Limb (tissue), 2 donors: ENCODE results near the gene TGFA.

Experiments used
- DNase-seq, 2 donors: peaks; one replicate each; pipeline ENCODE4 v3.0.0-alpha.2; 2016; ENCODE audit errors: extremely low spot score in 2 of 2

Gene TGFA

GRCh38 chr2:70552501-70553333 is 909 bp downstream of the TGFA start:
- DNase-seq: peak in 1 of 2 donors; percentile 35

GRCh38 chr2:70551167-70551566 is 2.5 kb downstream of the TGFA start:
- no peak for DNase-seq

- no peak for DNase-seq
Measured at GRCh38 chr2:70549962-70550361, 3.7 kb downstream of the TGFA start.

GRCh38 chr2:70549064-70549710 is 4.4 kb downstream of the TGFA start:
- no peak for DNase-seq

GRCh38 chr2:70548233-70548632 is 5.4 kb downstream of the TGFA start:
- DNase-seq: no peak

GRCh38 chr2:70546885-70547284 is 6.7 kb downstream of the TGFA start:
- DNase-seq: no peak

GRCh38 chr2:70546376-70546775 is 7.2 kb downstream of the TGFA start:
- DNase-seq: no peak

GRCh38 chr2:70541481-70542020 is 12.1 kb downstream of the TGFA start:
- DNase-seq: no peak

GRCh38 chr2:70537840-70538239 is 15.8 kb downstream of the TGFA start:
- no peak for DNase-seq

GRCh38 chr2:70536517-70537055 is 17.0 kb downstream of the TGFA start:
- DNase-seq: no peak

- DNase-seq: no peak
Measured at GRCh38 chr2:70535573-70535972, 18.1 kb downstream of the TGFA start.

GRCh38 chr2:70534183-70534836 is 19.3 kb downstream of the TGFA start:
- DNase-seq: no peak

GRCh38 chr2:70532244-70532935 is 21.2 kb downstream of the TGFA start:
- no peak for DNase-seq

- DNase-seq: no peak
Measured at GRCh38 chr2:70531419-70532086, 22.1 kb downstream of the TGFA start.

- no peak for DNase-seq
Measured at GRCh38 chr2:70529610-70530009, 24.0 kb downstream of the TGFA start.

- DNase-seq: no peak
Measured at GRCh38 chr2:70528929-70529328, 24.7 kb downstream of the TGFA start.

GRCh38 chr2:70528276-70528675 is 25.4 kb downstream of the TGFA start:
- DNase-seq: no peak

GRCh38 chr2:70527447-70528080 is 26.1 kb downstream of the TGFA start:
- no peak for DNase-seq

- DNase-seq: no peak
Measured at GRCh38 chr2:70526126-70526525, 27.5 kb downstream of the TGFA start.

- DNase-seq: no peak
Measured at GRCh38 chr2:70525032-70525431, 28.6 kb downstream of the TGFA start.
